Measurements from ENCODE around the gene KCNK1. TPM values are rescaled to one million over a fixed set of nuclear protein-coding genes. Genes with fewer than 3 reads are reported as not detected.

KCNK1 gene
- total and polyA plus RNA-seq, 4 experiments from 2014 or later, result not detected

GRCh38 chr1:233575450-233575849 is 38.5 kb upstream of the KCNK1 start:
- no peaks in the 10 kb centered on the region for H3K27me3 ChIP-seq (ENCODE audit: insufficient read depth, low read length)
- DNase-seq, result no peak
- no peaks in the 10 kb centered on the region for H3K4me1 ChIP-seq (ENCODE audit: insufficient read depth, low read length)
- Mint-ChIP-seq H3K4me1 (no peaks in the 10 kb centered on the region), H3K9me3 (peaks cover 0 to 11% (median 5%) of the 10 kb centered on the region in 8 donors), H3K4me3 (no peak overlapping the region), H3K36me3 (no peaks in the 10 kb centered on the region), H3K27ac (no peak overlapping the region), H3K27me3 (peaks cover 5 to 6% of the 10 kb centered on the region in 2 donors)
- H3K4me3 ChIP-seq (ENCODE audit: low read length in 2 of 2), result no peak overlapping the region
- ChIA-PET POLR2A (ENCODE audit: partially characterized antibody) (no interaction called here), CTCF (ENCODE audit: partially characterized antibody) (no interaction called here)
- H3K36me3 ChIP-seq (ENCODE audit: insufficient read depth, low read length), result no peaks in the 10 kb centered on the region
- H3K9me3 ChIP-seq (ENCODE audit: control insufficient read depth in 1 of 2, low read length in 2 of 2), result peaks cover 0 to 3% of the 10 kb centered on the region in 2 donors
- intact Hi-C loops (cut with micrococcal nuclease), result no loop called here
- no peak overlapping the region for H3K27ac ChIP-seq (ENCODE audit: low read depth, low read length)

- CTCF ChIA-PET (ENCODE audit: partially characterized antibody), result interaction anchor here (0.6 kb wide), 1 partner anchor 267 kb away, joined by 3 read pairs; no protein-coding TSS in a partner anchor
- no peak overlapping the region for H3K27ac Mint-ChIP-seq
- POLR2A ChIA-PET (ENCODE audit: partially characterized antibody), result no interaction called here
Observed at GRCh38 chr1:233582439-233582838, 31.5 kb upstream of the KCNK1 start.

GRCh38 chr1:233584376-233584775 is 29.5 kb upstream of the KCNK1 start:
- H3K36me3 ChIP-seq (ENCODE audit: insufficient read depth, low read length), result no peaks in the 10 kb centered on the region
- intact Hi-C loops (cut with micrococcal nuclease), result no loop called here
- no peaks in the 10 kb centered on the region for H3K4me1 ChIP-seq (ENCODE audit: insufficient read depth, low read length)
- no peak overlapping the region for H3K4me3 ChIP-seq (ENCODE audit: low read length in 2 of 2)
- no peaks in the 10 kb centered on the region for H3K27me3 ChIP-seq (ENCODE audit: insufficient read depth, low read length)
- peaks cover 0 to 10% of the 10 kb centered on the region in 2 donors for H3K27me3 Mint-ChIP-seq
- H3K9me3 Mint-ChIP-seq, result peaks cover 0 to 14% (median 6%) of the 10 kb centered on the region in 8 donors
- CTCF ChIA-PET (ENCODE audit: partially characterized antibody), result no interaction called here
- H3K4me3 Mint-ChIP-seq, result no peak overlapping the region
- no peak for DNase-seq
- peaks cover 0 to 2% (median 0%) of the 10 kb centered on the region in 4 donors for H3K4me1 Mint-ChIP-seq
- H3K36me3 Mint-ChIP-seq, result no peaks in the 10 kb centered on the region
- H3K27ac Mint-ChIP-seq, result no peak overlapping the region
- no peak overlapping the region for H3K27ac ChIP-seq (ENCODE audit: low read depth, low read length)
- no peaks in the 10 kb centered on the region for H3K9me3 ChIP-seq (ENCODE audit: control insufficient read depth in 1 of 2, low read length in 2 of 2)
- POLR2A ChIA-PET (ENCODE audit: partially characterized antibody), result no interaction called here

More at GRCh38 chr1:233582439-233582838, 31.5 kb upstream of the KCNK1 start:
- Mint-ChIP-seq H3K4me1 (no peaks in the 10 kb centered on the region), H3K4me3 (no peak overlapping the region), H3K27me3 (peaks cover 0 to 9% of the 10 kb centered on the region in 2 donors), H3K36me3 (no peaks in the 10 kb centered on the region), H3K9me3 (peaks cover 0 to 15% (median 8%) of the 10 kb centered on the region in 8 donors)
- intact Hi-C loops (cut with micrococcal nuclease), result no loop called here
- no peaks in the 10 kb centered on the region for H3K36me3 ChIP-seq (ENCODE audit: insufficient read depth, low read length)
- H3K27me3 ChIP-seq (ENCODE audit: insufficient read depth, low read length), result no peaks in the 10 kb centered on the region
- H3K4me3 ChIP-seq (ENCODE audit: low read length in 2 of 2), result no peak overlapping the region
- H3K4me1 ChIP-seq (ENCODE audit: insufficient read depth, low read length), result no peaks in the 10 kb centered on the region
- no peak overlapping the region for H3K27ac ChIP-seq (ENCODE audit: low read depth, low read length)
- peaks cover 0 to 3% of the 10 kb centered on the region in 2 donors for H3K9me3 ChIP-seq (ENCODE audit: control insufficient read depth in 1 of 2, low read length in 2 of 2)
- DNase-seq, result no peak

DNA sequence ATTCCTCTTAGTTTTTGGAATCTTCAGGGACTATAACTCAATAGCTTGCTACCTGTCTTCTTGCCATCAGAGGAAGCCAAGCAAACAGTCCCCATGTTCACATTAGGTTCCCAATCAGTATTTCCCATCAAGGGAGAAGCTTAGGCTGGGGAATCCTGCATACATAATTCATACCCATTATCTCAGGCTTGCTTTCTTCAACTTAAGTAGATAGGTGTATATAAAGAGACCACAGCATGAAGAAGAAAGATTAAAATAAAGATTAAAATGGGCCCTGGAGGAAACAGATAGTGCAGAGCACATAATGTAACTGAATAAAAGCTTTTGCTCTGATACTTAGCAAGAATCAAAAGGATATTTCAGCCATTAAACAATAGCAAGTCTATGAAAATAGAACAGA is 29.0 kb upstream of the KCNK1 start:
- no peak for DNase-seq
- Mint-ChIP-seq H3K27me3 (peaks cover 0 to 10% of the 10 kb centered on the region in 2 donors), H3K4me3 (no peak overlapping the region), H3K27ac (no peak overlapping the region), H3K4me1 (peaks cover 0 to 2% (median 0%) of the 10 kb centered on the region in 4 donors), H3K36me3 (no peaks in the 10 kb centered on the region), H3K9me3 (peaks cover 0 to 12% (median 4%) of the 10 kb centered on the region in 8 donors)
- Histone ChIP-seq H3K4me3 (ENCODE audit: low read length in 2 of 2) (no peak overlapping the region), H3K27ac (ENCODE audit: low read depth, low read length) (no peak overlapping the region), H3K36me3 (ENCODE audit: insufficient read depth, low read length) (no peaks in the 10 kb centered on the region), H3K4me1 (ENCODE audit: insufficient read depth, low read length) (no peaks in the 10 kb centered on the region), H3K27me3 (ENCODE audit: insufficient read depth, low read length) (no peaks in the 10 kb centered on the region), H3K9me3 (ENCODE audit: control insufficient read depth in 1 of 2, low read length in 2 of 2) (no peaks in the 10 kb centered on the region)
- intact Hi-C loops (cut with micrococcal nuclease), result no loop called here
- ChIA-PET POLR2A (ENCODE audit: partially characterized antibody) (no interaction called here), CTCF (ENCODE audit: partially characterized antibody) (no interaction called here)

- Histone ChIP-seq H3K9me3 (ENCODE audit: control insufficient read depth in 1 of 2, low read length in 2 of 2) (no peaks in the 10 kb centered on the region), H3K4me1 (ENCODE audit: insufficient read depth, low read length) (no peaks in the 10 kb centered on the region), H3K27me3 (ENCODE audit: insufficient read depth, low read length) (no peaks in the 10 kb centered on the region), H3K4me3 (ENCODE audit: low read length in 2 of 2) (no peak overlapping the region), H3K36me3 (ENCODE audit: insufficient read depth, low read length) (no peaks in the 10 kb centered on the region), H3K27ac (ENCODE audit: low read depth, low read length) (no peak overlapping the region)
- intact Hi-C loops (cut with micrococcal nuclease), result no loop called here
- peaks cover 0 to 2% (median 0%) of the 10 kb centered on the region in 4 donors for H3K4me1 Mint-ChIP-seq
- ChIA-PET CTCF (ENCODE audit: partially characterized antibody) (no interaction called here), POLR2A (ENCODE audit: partially characterized antibody) (no interaction called here)
- peaks cover 0 to 10% of the 10 kb centered on the region in 2 donors for H3K27me3 Mint-ChIP-seq
- H3K9me3 Mint-ChIP-seq, result peaks cover 0 to 5% (median 0%) of the 10 kb centered on the region in 8 donors
- no peaks in the 10 kb centered on the region for H3K36me3 Mint-ChIP-seq
- no peak overlapping the region for H3K27ac Mint-ChIP-seq
- no peak for DNase-seq
- H3K4me3 Mint-ChIP-seq, result no peak overlapping the region
Observed at GRCh38 chr1:233586301-233586700, 27.6 kb upstream of the KCNK1 start.

- no peak overlapping the region for H3K4me3 ChIP-seq (ENCODE audit: low read length in 2 of 2)
- H3K4me1 ChIP-seq (ENCODE audit: insufficient read depth, low read length), result no peaks in the 10 kb centered on the region
- no peaks in the 10 kb centered on the region for H3K36me3 ChIP-seq (ENCODE audit: insufficient read depth, low read length)
- ChIA-PET POLR2A (ENCODE audit: partially characterized antibody) (no interaction called here), CTCF (ENCODE audit: partially characterized antibody) (no interaction called here)
- no peak for DNase-seq
- H3K27ac ChIP-seq (ENCODE audit: low read depth, low read length), result no peak overlapping the region
- intact Hi-C loops (cut with micrococcal nuclease), result no loop called here
- H3K9me3 Mint-ChIP-seq, result peaks cover 0 to 5% (median 0%) of the 10 kb centered on the region in 8 donors
- peaks cover 0 to 2% (median 0%) of the 10 kb centered on the region in 4 donors for H3K4me1 Mint-ChIP-seq
- H3K36me3 Mint-ChIP-seq, result no peaks in the 10 kb centered on the region
- H3K27me3 Mint-ChIP-seq, result peaks cover 0 to 10% of the 10 kb centered on the region in 2 donors
- no peak overlapping the region for H3K4me3 Mint-ChIP-seq
- no peak overlapping the region for H3K27ac Mint-ChIP-seq
- H3K27me3 ChIP-seq (ENCODE audit: insufficient read depth, low read length), result no peaks in the 10 kb centered on the region
- H3K9me3 ChIP-seq (ENCODE audit: control insufficient read depth in 1 of 2, low read length in 2 of 2), result no peaks in the 10 kb centered on the region
Observed at GRCh38 chr1:233587196-233587595, 26.7 kb upstream of the KCNK1 start.

GRCh38 chr1:233587958-233588799 is 25.7 kb upstream of the KCNK1 start:
- Mint-ChIP-seq H3K27me3 (peaks cover 0 to 7% of the 10 kb centered on the region in 2 donors), H3K36me3 (no peaks in the 10 kb centered on the region), H3K4me1 (peaks cover 0 to 2% (median 0%) of the 10 kb centered on the region in 4 donors), H3K4me3 (no peak overlapping the region), H3K9me3 (peaks cover 0 to 4% (median under 1%) of the 10 kb centered on the region in 8 donors), H3K27ac (no peak overlapping the region)
- Histone ChIP-seq H3K27me3 (ENCODE audit: insufficient read depth, low read length) (no peaks in the 10 kb centered on the region), H3K4me3 (ENCODE audit: low read length in 2 of 2) (no peak overlapping the region), H3K36me3 (ENCODE audit: insufficient read depth, low read length) (no peaks in the 10 kb centered on the region), H3K9me3 (ENCODE audit: control insufficient read depth in 1 of 2, low read length in 2 of 2) (no peaks in the 10 kb centered on the region), H3K27ac (ENCODE audit: low read depth, low read length) (no peak overlapping the region), H3K4me1 (ENCODE audit: insufficient read depth, low read length) (no peaks in the 10 kb centered on the region)
- CTCF ChIA-PET (ENCODE audit: partially characterized antibody), result interaction anchor here (0.6 kb wide), 1 partner anchor 32 kb away, joined by 3 read pairs; no protein-coding TSS in a partner anchor
- POLR2A ChIA-PET (ENCODE audit: partially characterized antibody), result no interaction called here
- DNase-seq, result no peak
- intact Hi-C loops (cut with micrococcal nuclease), result no loop called here

All from CD4-positive, alpha-beta memory T cell (primary cell).